ENCODE data around the gene COPS7B. TPM values are rescaled to one million over a fixed set of nuclear protein-coding genes. Genes with fewer than 3 reads are reported as not detected.
"Not testable (repeated sequence)": the region's sequence is repeated elsewhere in the genome, so short reads cannot be mapped to it uniquely, and the experiment has no call there.

Gene COPS7B
- total and polyA plus RNA-seq, 2 experiments from 2014 or later, result 15.9 to 30.8 TPM

DNA sequence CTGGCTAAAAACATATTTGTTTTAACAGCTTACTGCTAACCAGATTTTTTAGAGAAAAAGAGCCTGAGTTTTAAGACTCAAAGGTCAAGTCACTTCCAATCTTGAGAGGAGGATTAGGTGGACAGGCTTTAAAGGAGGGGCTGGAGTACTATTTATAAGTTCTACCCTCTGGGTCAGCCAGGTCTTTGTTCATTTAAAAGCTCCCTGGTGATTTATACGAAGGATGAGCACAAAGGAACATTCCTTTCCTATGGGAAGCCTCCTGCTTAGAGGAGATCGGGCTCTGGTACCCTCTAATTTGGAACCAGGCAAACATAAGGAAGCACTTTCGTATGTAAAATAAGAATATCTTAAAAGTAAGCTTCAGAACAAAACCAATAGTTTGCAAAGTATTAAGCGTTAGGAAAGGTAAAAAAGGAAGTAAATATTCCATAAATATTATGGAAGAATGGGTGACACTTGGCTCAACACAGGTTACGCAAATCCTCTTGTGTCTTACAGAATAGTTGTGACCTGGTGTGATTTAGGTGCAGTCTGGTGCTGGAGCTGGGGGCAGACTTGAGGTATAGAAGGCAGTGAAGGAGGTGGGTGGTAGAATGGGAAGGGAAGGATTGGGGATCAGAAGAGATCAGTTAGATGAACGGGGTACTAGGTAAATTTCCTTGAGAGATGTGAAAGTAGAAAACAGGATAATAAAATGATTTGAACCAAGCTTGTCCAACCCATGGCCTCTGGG is 40.8 kb upstream of the COPS7B start:
- no peaks in the 10 kb centered on the region for H3K9me3 ChIP-seq (ENCODE audit: low read depth)
- H3K27ac ChIP-seq, result no peak overlapping the region
- no peak overlapping the region for H2AFZ ChIP-seq
- no peak for DNase-seq (ENCODE audit: low spot score)
- no peak overlapping the region for H3K4me3 ChIP-seq
- no peak overlapping the region for H3K4me2 ChIP-seq
- H3K36me3 ChIP-seq (replicated peaks; ENCODE audit: insufficient read depth, low read depth), result no peaks in the 10 kb centered on the region
- no peaks in the 10 kb centered on the region for H3K9me2 ChIP-seq (replicated peaks; ENCODE audit: insufficient read depth)
- H3K79me2 ChIP-seq, result no peaks in the 10 kb centered on the region
- no peaks in the 10 kb centered on the region for H3K27me3 ChIP-seq
- TF ChIP-seq, protein P1, sequence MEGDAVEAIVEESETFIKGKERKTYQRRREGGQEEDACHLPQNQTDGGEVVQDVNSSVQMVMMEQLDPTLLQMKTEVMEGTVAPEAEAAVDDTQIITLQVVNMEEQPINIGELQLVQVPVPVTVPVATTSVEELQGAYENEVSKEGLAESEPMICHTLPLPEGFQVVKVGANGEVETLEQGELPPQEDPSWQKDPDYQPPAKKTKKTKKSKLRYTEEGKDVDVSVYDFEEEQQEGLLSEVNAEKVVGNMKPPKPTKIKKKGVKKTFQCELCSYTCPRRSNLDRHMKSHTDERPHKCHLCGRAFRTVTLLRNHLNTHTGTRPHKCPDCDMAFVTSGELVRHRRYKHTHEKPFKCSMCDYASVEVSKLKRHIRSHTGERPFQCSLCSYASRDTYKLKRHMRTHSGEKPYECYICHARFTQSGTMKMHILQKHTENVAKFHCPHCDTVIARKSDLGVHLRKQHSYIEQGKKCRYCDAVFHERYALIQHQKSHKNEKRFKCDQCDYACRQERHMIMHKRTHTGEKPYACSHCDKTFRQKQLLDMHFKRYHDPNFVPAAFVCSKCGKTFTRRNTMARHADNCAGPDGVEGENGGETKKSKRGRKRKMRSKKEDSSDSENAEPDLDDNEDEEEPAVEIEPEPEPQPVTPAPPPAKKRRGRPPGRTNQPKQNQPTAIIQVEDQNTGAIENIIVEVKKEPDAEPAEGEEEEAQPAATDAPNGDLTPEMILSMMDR (IDR thresholded peaks at IDR 0.05; ENCODE audit: poor library complexity), result no peak
- no peak for TF ChIP-seq EZH2phosphoT487 (IDR thresholded peaks at IDR 0.05; ENCODE audit: low read depth, severe bottlenecking, unreplicated experiment)
- no peak for TF ChIP-seq EZH2 (IDR thresholded peaks at IDR 0.05; ENCODE audit: borderline replicate concordance)
- WGBS (ENCODE audit: low lambda C conversion rate, missing lambda C conversion rate), result 60% methylated on average over 6 of the region's 6 CpGs
- no peaks in the 10 kb centered on the region for H4K20me1 ChIP-seq (ENCODE audit: insufficient read depth, poor library complexity, severe bottlenecking)
- H3K4me1 ChIP-seq (ENCODE audit: insufficient read depth), result no peaks in the 10 kb centered on the region

DNA sequence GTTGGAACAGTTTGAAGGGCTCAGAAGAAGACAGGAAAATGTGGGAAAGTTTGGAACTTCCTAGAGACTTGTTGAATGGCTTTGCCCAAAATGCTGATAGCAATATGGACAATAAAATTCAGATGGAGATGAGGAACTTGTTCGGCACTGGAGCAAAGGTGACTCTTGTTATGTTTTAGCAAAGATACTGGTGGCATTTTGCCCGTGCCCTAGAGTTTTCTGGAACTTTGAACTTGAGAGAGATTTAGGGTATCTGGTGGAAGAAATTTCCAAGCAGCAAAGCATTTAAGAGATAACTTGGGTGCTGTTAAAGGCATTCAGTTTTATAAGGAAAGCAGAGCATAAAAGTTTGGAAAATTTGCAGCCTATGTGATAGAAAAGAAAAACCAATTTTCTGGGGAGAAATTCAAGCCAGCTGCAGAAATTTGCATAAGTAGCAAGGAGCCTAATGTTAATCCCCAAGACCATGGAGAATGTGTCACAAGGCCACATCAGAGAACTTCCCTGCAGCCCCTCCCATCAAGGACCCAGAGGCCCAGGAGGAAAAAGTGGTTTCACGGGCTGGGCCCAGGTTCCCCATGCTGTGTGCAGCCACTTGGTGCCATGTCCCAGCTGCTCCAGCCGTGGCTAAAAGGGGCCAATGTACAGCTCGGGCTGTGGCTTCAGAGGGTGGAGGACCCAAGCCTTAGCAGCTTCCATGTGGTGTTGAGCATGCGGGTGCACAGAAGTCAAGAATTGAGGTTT is 37.9 kb upstream of the COPS7B start:
- not testable (repeated sequence) for H3K4me1 ChIP-seq (ENCODE audit: insufficient read depth); H3K79me2 ChIP-seq; H3K4me3 ChIP-seq; H3K4me2 ChIP-seq; H2AFZ ChIP-seq; H3K27me3 ChIP-seq; H3K9me3 ChIP-seq (ENCODE audit: low read depth); H3K9me2 ChIP-seq (replicated peaks; ENCODE audit: insufficient read depth); DNase-seq (ENCODE audit: low spot score); H3K27ac ChIP-seq; H3K36me3 ChIP-seq (replicated peaks; ENCODE audit: insufficient read depth, low read depth); H4K20me1 ChIP-seq (ENCODE audit: insufficient read depth, poor library complexity, severe bottlenecking)
- WGBS (ENCODE audit: low lambda C conversion rate, missing lambda C conversion rate), result 89% methylated on average over 6 of the region's 6 CpGs

DNA sequence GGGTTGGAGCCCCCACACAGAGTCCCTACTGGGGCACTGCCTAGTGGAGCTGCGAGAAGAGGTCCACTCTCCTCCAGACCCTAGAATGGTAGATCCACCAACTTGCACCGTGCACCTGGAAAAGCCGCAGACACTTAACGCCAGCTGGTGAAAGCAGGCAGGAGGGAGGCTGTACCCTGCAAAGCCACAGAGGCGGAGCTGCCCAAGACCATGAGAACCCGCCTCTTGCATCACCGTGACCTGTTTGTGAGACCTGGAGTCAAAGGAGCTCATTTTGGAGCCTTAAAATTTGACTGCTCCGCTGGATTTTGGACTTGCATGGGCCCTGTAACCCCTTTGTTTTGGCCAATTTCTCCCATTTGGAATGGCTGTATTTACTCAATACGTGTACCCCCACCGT is 37.2 kb upstream of the COPS7B start:
- not testable (repeated sequence) for H3K9me3 ChIP-seq (ENCODE audit: low read depth); H3K27ac ChIP-seq; H3K4me1 ChIP-seq (ENCODE audit: insufficient read depth); H3K27me3 ChIP-seq; H3K4me3 ChIP-seq; H3K4me2 ChIP-seq; H3K36me3 ChIP-seq (replicated peaks; ENCODE audit: insufficient read depth, low read depth); H2AFZ ChIP-seq; H4K20me1 ChIP-seq (ENCODE audit: insufficient read depth, poor library complexity, severe bottlenecking); H3K79me2 ChIP-seq; DNase-seq (ENCODE audit: low spot score); H3K9me2 ChIP-seq (replicated peaks; ENCODE audit: insufficient read depth)
- WGBS (ENCODE audit: low lambda C conversion rate, missing lambda C conversion rate), result 94% methylated on average over 10 of the region's 10 CpGs

DNA sequence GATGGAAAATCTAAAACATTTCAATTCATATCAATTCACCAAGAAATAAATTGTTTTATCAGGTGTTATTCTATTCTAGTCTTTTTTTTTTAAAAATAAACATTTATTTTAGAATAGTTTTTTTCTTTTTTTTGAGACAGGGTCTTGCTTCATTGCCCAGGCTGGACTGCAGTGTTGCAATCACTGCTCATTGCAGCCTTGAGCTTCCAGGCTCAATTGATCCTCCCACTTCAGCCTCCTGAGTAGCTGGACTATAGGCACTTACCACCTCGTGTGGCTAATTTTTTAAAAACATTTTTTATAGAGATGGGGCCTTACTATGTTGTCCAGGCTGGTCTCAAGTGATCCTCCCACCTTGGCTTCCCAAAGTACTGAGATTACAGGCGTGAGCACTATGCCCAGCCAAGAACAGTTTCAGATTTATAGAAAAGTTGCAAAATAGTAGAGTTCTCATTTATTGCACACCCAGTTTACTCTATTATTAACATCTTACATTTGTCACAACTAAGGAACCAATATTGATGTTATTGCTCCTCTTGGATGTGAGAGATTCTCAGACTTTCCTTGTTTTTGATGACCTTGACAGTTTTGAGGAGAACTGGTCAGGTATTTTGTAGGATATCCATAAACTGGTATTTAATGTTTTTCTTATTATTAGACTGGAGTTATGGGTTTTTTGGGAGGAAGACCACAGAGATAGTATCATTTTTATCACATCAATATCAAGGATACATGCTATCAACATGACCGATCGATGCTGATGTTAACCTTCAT is 35.0 kb upstream of the COPS7B start:
- no peak for TF ChIP-seq EZH2 (IDR thresholded peaks at IDR 0.05; ENCODE audit: borderline replicate concordance)
- no peak for TF ChIP-seq EZH2phosphoT487 (IDR thresholded peaks at IDR 0.05; ENCODE audit: low read depth, severe bottlenecking, unreplicated experiment)
- TF ChIP-seq, protein P1 (IDR thresholded peaks at IDR 0.05; ENCODE audit: poor library complexity), result no peak
- WGBS (ENCODE audit: low lambda C conversion rate, missing lambda C conversion rate), result 97% methylated on average over 4 of the region's 4 CpGs
- Histone ChIP-seq H3K9me3 (ENCODE audit: low read depth) (no peaks in the 10 kb centered on the region), H3K4me1 (ENCODE audit: insufficient read depth) (no peaks in the 10 kb centered on the region), H3K9me2 (replicated peaks; ENCODE audit: insufficient read depth) (no peaks in the 10 kb centered on the region), H4K20me1 (ENCODE audit: insufficient read depth, poor library complexity, severe bottlenecking) (no peaks in the 10 kb centered on the region), H3K27ac (no peak overlapping the region), H3K4me2 (no peak overlapping the region), H2AFZ (no peak overlapping the region), H3K36me3 (replicated peaks; ENCODE audit: insufficient read depth, low read depth) (no peaks in the 10 kb centered on the region), H3K79me2 (no peaks in the 10 kb centered on the region), H3K27me3 (no peaks in the 10 kb centered on the region), H3K4me3 (no peak overlapping the region)
- DNase-seq (ENCODE audit: low spot score), result no peak

Data from hepatocyte (in vitro differentiated cells).